ENCODE results near the gene GPHN. TPM values are rescaled to one million over a fixed set of nuclear protein-coding genes. Genes with fewer than 3 reads are reported as not detected.

Gene GPHN
- total RNA-seq, 1 donor from 2014 or later: 33.4 TPM

DNA sequence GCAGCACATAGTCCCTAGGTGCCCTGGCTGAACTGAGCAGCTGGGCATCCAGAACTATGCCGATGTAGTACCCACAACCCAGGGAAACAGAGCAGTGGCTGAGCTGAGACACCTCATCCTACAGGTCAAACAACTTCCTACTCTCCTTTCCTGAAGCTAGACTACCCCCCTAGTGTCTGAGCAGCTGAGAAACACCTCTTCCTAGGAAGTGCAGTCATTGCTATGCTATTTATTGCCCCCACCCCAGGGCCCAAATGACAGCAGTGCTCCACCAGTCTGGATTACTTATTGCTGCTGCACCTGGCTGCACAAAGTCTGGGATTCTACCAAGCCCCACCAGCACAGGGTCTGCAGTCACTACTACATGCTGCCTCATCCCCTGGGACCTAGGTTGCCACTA is 664.6 kb downstream of the GPHN start:
- Histone ChIP-seq H3K27ac (replicated peaks) (no peak overlapping the region), H3K9me3 (replicated peaks) (peaks cover 32% of the 10 kb centered on the region), H3K4me1 (no peaks in the 10 kb centered on the region), H3K4me3 (no peak overlapping the region), H3K36me3 (peaks cover 56% of the 10 kb centered on the region), H3K27me3 (ENCODE audit: low read depth) (no peaks in the 10 kb centered on the region)
- DNase-seq: no peak
- intact Hi-C loops (cut with micrococcal nuclease): no loop called here
- TF ChIP-seq, protein P1, sequence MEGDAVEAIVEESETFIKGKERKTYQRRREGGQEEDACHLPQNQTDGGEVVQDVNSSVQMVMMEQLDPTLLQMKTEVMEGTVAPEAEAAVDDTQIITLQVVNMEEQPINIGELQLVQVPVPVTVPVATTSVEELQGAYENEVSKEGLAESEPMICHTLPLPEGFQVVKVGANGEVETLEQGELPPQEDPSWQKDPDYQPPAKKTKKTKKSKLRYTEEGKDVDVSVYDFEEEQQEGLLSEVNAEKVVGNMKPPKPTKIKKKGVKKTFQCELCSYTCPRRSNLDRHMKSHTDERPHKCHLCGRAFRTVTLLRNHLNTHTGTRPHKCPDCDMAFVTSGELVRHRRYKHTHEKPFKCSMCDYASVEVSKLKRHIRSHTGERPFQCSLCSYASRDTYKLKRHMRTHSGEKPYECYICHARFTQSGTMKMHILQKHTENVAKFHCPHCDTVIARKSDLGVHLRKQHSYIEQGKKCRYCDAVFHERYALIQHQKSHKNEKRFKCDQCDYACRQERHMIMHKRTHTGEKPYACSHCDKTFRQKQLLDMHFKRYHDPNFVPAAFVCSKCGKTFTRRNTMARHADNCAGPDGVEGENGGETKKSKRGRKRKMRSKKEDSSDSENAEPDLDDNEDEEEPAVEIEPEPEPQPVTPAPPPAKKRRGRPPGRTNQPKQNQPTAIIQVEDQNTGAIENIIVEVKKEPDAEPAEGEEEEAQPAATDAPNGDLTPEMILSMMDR (IDR thresholded peaks at IDR 0.05; ENCODE audit: borderline replicate concordance): no peak

DNA sequence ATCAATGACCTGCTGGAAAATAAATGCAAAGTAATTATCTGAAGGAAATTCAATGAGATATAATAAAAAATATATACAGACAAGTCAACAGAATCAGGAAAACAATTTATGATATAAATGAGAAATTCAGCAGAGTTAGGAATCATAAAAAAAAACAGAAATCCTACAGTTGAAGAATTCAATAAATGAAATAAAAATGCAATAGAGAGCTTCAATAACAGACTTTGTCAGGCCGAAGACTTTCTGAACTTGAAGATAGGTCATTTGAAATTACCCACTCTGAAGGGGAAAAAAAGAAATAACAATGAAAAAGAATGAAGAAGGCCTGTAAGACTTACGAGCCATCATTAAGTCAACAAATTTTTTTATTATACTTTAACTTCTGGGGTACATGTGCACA is 665.8 kb downstream of the GPHN start:
- Histone ChIP-seq H3K9me3 (replicated peaks) (peaks cover 44% of the 10 kb centered on the region), H3K4me3 (no peak overlapping the region), H3K27me3 (ENCODE audit: low read depth) (no peaks in the 10 kb centered on the region), H3K36me3 (peaks cover 66% of the 10 kb centered on the region), H3K27ac (replicated peaks) (no peak overlapping the region), H3K4me1 (no peaks in the 10 kb centered on the region)
- TF ChIP-seq, protein P1 (IDR thresholded peaks at IDR 0.05; ENCODE audit: borderline replicate concordance): no peak
- intact Hi-C loops (cut with micrococcal nuclease): no loop called here
- no peak for DNase-seq

DNA sequence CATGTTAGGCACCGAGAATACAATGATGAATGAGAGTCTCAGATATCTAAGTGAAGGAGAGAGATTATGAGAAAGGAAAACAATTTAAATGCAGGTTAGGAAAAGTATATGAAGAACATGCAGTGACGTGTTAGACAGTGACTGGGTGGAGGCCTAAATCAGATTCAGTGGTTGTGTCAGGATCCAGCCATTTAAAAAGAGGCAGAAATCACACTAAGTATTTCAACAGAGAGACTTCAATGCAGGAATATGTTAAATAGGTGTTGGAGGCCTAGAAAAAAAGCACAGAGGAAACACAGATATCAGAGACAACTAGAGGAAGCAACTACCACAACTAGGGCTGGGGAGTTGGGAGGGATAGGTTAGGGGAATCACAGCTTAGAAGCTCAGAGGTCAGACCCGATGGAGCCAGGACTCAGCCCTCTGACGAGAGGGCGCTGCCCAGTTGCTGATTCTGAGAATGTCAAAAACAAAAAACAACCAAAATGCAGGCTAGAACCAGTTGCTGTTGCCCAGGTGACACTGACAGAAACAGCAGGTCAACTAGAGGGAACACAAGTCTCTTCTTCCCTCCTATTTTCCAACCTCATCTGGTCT is 678.3 kb downstream of the GPHN start:
- no peak overlapping the region for H3K4me3 ChIP-seq
- intact Hi-C loops (cut with micrococcal nuclease): no loop called here

DNA sequence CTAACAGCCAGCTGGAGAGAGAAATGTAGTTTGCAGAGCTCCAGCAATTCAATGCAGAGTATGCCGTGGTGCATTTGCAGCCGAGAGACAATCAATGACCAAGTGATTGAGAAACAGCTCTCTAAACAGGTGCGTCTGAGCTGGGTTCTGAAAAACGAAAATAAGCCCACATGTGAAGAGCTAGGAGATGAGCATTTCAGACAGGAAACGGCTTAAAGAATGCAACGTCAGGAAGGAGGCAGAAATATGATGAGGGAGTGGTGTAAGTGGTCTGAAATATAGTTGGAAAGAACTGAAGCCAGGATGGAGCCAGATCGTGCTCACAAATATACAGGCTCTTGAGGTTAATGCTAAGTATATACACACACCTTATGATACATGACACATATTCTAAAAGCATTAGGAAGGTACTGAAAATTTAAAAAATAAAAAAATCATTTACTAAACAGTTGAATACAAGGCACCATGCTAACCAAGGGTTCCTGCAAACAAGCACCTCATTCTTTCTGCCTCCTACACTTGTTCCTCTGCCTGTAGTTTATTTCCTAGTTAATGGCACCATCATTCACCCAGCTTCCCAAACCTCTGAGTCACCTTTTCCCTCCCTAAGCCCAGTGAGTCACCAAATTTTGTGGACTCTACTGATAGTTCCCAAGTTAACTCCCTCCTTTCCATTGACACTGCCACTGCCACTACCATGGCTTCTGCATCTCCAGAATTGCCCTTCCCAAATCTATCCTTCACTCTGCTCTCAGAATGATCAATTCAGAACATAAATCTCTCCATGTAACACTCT is 679.0 kb downstream of the GPHN start:
- H3K4me3 ChIP-seq: no peak overlapping the region
- DNase-seq: no peak
- no peak overlapping the region for H3K27ac ChIP-seq (replicated peaks)
- no peaks in the 10 kb centered on the region for H3K27me3 ChIP-seq (ENCODE audit: low read depth)
- intact Hi-C loops (cut with micrococcal nuclease): no loop called here
- no peaks in the 10 kb centered on the region for H3K9me3 ChIP-seq (replicated peaks)
- TF ChIP-seq, protein P1 (IDR thresholded peaks at IDR 0.05; ENCODE audit: borderline replicate concordance): no peak
- H3K36me3 ChIP-seq: no peaks in the 10 kb centered on the region
- no peaks in the 10 kb centered on the region for H3K4me1 ChIP-seq

More for the DNA sequence above, 678.3 kb downstream of the GPHN start:
- Histone ChIP-seq H3K27me3 (ENCODE audit: low read depth) (no peaks in the 10 kb centered on the region), H3K36me3 (peaks cover under 1% of the 10 kb centered on the region), H3K9me3 (replicated peaks) (no peaks in the 10 kb centered on the region), H3K4me1 (no peaks in the 10 kb centered on the region), H3K27ac (replicated peaks) (no peak overlapping the region)
- DNase-seq: no peak
- TF ChIP-seq, protein P1 (IDR thresholded peaks at IDR 0.05; ENCODE audit: borderline replicate concordance): no peak

DNA sequence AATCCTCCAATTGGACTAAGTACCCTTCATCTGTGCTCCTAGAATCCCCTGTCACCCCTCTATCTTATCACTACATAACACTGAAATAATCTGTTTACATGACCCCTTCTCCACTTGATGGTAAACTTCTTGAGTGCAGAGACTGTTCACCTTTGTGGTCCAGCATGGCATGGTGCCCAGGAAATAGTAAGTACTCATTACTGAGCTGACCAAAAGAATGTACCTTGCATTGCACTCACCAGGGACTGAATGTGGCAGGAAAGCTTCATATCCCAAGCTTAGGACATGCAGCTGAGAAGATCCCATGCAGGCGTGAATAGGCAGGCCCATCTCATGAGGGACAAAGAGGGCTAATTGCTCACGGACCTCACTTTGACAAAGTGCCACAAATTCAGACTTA is 679.9 kb downstream of the GPHN start:
- TF ChIP-seq, protein P1 (IDR thresholded peaks at IDR 0.05; ENCODE audit: borderline replicate concordance): no peak
- Histone ChIP-seq H3K4me3 (no peak overlapping the region), H3K27me3 (ENCODE audit: low read depth) (no peaks in the 10 kb centered on the region), H3K9me3 (replicated peaks) (no peaks in the 10 kb centered on the region), H3K27ac (replicated peaks) (no peak overlapping the region), H3K4me1 (no peaks in the 10 kb centered on the region), H3K36me3 (no peaks in the 10 kb centered on the region)
- intact Hi-C loops (cut with micrococcal nuclease): no loop called here
- DNase-seq: no peak

All from left ventricle myocardium inferior (tissue), 1 donor.